ENCODE data around the gene TENT4A. TPM values are rescaled to one million over a fixed set of nuclear protein-coding genes. Genes with fewer than 3 reads are reported as not detected.

The TENT4A gene
- total and polyA plus RNA-seq, 10 of the 15 experiments (the other 5 are each of a cell fraction or from before 2014, with no cell fraction given): 1.4 to 30.6 (median 12.5) TPM

DNA sequence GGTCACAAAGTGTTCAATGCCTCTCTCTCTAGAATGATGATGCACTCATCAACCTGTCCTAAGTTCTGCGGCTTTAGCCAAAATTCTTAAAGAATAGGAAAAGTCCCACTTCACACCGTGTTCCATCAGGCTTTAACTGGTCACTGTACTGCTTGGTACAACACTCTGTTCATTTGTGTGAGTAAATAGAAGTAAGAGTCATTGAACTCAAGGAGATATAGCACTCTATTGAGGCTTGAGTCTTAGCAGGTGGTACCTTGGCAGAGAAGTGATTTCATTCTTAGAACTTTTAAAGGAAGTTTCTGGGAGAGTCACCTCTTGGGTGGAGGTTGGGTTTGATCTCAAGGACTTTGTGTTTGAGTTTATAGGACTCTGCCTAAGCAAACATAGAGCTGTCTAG lies 92.6 kb downstream of the TENT4A start:
- ChIA-PET RAD21 (ENCODE audit: unreplicated experiment) (no interaction called here), SMC1A (ENCODE audit: uncharacterized antibody, unreplicated experiment) (no interaction called here), CTCF (no interaction called here), POLR2A (no interaction called here)
- H3K27ac ChIP-seq (ENCODE audit: control insufficient read depth, insufficient read depth): no peak overlapping the region
- BruUV-seq (replicated peaks): no TSS peak
- intact Hi-C loops (cut with micrococcal nuclease; ENCODE audit: unreplicated experiment) (no loop called here), in situ Hi-C loops (cut with MboI) (no loop called here)
- no peak overlapping the region for H2AFZ ChIP-seq (ENCODE audit: control insufficient read depth, low read depth, low read length)
- H3K9me3 ChIP-seq (replicated peaks; ENCODE audit: control insufficient read depth, insufficient read depth, low read length): no peaks in the 10 kb centered on the region
- no peaks in the 10 kb centered on the region for H3K79me2 ChIP-seq (ENCODE audit: control insufficient read depth, insufficient read depth, low read length)
- H4K20me1 ChIP-seq (ENCODE audit: control insufficient read depth, insufficient read depth): no peaks in the 10 kb centered on the region
- H3K27me3 ChIP-seq (replicated peaks in 1 of 2; ENCODE audit: control insufficient read depth in 2 of 2, insufficient read depth in 2 of 2, low read length in 1 of 2): peaks cover 0 to 1% of the 10 kb centered on the region in 2 experiments; a peak in 1 of 4 replicates
- no peak overlapping the region for H3K4me3 ChIP-seq
- H3K36me3 ChIP-seq (ENCODE audit: control insufficient read depth in 2 of 2, insufficient read depth in 2 of 2, low read length in 1 of 2): no peaks in the 10 kb centered on the region
- H3K4me2 ChIP-seq (ENCODE audit: control insufficient read depth, insufficient read depth): no peak overlapping the region
- no peak overlapping the region for H3K9ac ChIP-seq (ENCODE audit: control insufficient read depth, insufficient read depth, low read length)
- ATAC-seq (no peak), DNase-seq (ENCODE audit: low read depth, low spot score) (no peak), FAIRE-seq (no peak)
- TF ChIP-seq KDM1A (IDR thresholded peaks at IDR 0.05; ENCODE audit: borderline replicate concordance): no peak
- TF ChIP-seq CBX3 (IDR thresholded peaks at IDR 0.05; ENCODE audit: borderline replicate concordance, low read depth): no peak
- TF ChIP-seq, protein P1, sequence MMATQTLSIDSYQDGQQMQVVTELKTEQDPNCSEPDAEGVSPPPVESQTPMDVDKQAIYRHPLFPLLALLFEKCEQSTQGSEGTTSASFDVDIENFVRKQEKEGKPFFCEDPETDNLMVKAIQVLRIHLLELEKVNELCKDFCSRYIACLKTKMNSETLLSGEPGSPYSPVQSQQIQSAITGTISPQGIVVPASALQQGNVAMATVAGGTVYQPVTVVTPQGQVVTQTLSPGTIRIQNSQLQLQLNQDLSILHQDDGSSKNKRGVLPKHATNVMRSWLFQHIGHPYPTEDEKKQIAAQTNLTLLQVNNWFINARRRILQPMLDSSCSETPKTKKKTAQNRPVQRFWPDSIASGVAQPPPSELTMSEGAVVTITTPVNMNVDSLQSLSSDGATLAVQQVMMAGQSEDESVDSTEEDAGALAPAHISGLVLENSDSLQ (IDR thresholded peaks at IDR 0.05): no peak
- no peak for TF ChIP-seq RB1 (IDR thresholded peaks at IDR 0.05; ENCODE audit: borderline replicate concordance)
- no peak for TF ChIP-seq JUND (IDR thresholded peaks at IDR 0.05; ENCODE audit: low read depth, low read length)
- TF ChIP-seq GABPA (IDR thresholded peaks at IDR 0.05; ENCODE audit: low read depth): no peak
- no peak for TF ChIP-seq SRF (IDR thresholded peaks at IDR 0.05; ENCODE audit: low read depth in 2 of 2, low read length in 2 of 2)
- TF ChIP-seq SIN3A (IDR thresholded peaks at IDR 0.05; ENCODE audit: low read depth, low read length): no peak
- TF ChIP-seq, protein P2, sequence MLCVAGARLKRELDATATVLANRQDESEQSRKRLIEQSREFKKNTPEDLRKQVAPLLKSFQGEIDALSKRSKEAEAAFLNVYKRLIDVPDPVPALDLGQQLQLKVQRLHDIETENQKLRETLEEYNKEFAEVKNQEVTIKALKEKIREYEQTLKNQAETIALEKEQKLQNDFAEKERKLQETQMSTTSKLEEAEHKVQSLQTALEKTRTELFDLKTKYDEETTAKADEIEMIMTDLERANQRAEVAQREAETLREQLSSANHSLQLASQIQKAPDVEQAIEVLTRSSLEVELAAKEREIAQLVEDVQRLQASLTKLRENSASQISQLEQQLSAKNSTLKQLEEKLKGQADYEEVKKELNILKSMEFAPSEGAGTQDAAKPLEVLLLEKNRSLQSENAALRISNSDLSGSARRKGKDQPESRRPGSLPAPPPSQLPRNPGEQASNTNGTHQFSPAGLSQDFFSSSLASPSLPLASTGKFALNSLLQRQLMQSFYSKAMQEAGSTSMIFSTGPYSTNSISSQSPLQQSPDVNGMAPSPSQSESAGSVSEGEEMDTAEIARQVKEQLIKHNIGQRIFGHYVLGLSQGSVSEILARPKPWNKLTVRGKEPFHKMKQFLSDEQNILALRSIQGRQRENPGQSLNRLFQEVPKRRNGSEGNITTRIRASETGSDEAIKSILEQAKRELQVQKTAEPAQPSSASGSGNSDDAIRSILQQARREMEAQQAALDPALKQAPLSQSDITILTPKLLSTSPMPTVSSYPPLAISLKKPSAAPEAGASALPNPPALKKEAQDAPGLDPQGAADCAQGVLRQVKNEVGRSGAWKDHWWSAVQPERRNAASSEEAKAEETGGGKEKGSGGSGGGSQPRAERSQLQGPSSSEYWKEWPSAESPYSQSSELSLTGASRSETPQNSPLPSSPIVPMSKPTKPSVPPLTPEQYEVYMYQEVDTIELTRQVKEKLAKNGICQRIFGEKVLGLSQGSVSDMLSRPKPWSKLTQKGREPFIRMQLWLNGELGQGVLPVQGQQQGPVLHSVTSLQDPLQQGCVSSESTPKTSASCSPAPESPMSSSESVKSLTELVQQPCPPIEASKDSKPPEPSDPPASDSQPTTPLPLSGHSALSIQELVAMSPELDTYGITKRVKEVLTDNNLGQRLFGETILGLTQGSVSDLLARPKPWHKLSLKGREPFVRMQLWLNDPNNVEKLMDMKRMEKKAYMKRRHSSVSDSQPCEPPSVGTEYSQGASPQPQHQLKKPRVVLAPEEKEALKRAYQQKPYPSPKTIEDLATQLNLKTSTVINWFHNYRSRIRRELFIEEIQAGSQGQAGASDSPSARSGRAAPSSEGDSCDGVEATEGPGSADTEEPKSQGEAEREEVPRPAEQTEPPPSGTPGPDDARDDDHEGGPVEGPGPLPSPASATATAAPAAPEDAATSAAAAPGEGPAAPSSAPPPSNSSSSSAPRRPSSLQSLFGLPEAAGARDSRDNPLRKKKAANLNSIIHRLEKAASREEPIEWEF (IDR thresholded peaks at IDR 0.05; ENCODE audit: insufficient replicate concordance, low read depth, low read length): no peak
- no peak for TF ChIP-seq HDGF (IDR thresholded peaks at IDR 0.05)
- TF ChIP-seq ATF7 (IDR thresholded peaks at IDR 0.05; ENCODE audit: low read depth): no peak
- no peak for TF ChIP-seq RBBP5 (conservative IDR thresholded peaks at IDR 0.05)
- H3K4me1 ChIP-seq (ENCODE audit: control insufficient read depth, insufficient read depth, low read length): no peaks in the 10 kb centered on the region
- WGBS (ENCODE audit: insufficient coverage, insufficient replicate concordance, low lambda C conversion rate, missing lambda C conversion rate): 68% methylated on average over 2 of the region's 2 CpGs
